ENCODE data around the gene OSTN.

The OSTN gene

GRCh38 chr3:191280882-191281281, 81.8 kb downstream of the OSTN start:
- TF ChIP-seq EZH2 (IDR thresholded peaks at IDR 0.05; ENCODE audit: borderline replicate concordance, low read depth, low read length, severe bottlenecking) (no peak), CTCF (IDR thresholded peaks at IDR 0.05; ENCODE audit: borderline replicate concordance, extremely low read depth, low read length, poor library complexity, severe bottlenecking) (no peak)
- Histone ChIP-seq H2AFZ (ENCODE audit: low read depth, low read length) (no peak overlapping the region), H3K4me3 (ENCODE audit: low read depth in 1 of 2, low read length in 2 of 2) (no peak overlapping the region), H3K27ac (ENCODE audit: low read length) (no peak overlapping the region), H3K9ac (ENCODE audit: low read depth, low read length) (no peak overlapping the region), H3K36me3 (ENCODE audit: insufficient read depth, low read length) (no peaks in the 10 kb centered on the region), H3K79me2 (ENCODE audit: insufficient read depth, low read length) (no peaks in the 10 kb centered on the region), H3K4me1 (ENCODE audit: insufficient read depth, low read length) (no peaks in the 10 kb centered on the region), H3K27me3 (ENCODE audit: insufficient read depth, low read length, poor library complexity) (no peaks in the 10 kb centered on the region), H4K20me1 (ENCODE audit: insufficient read depth, low read length) (no peaks in the 10 kb centered on the region), H3K9me3 (ENCODE audit: insufficient read depth, low read length, severe bottlenecking) (no peaks in the 10 kb centered on the region), H3K4me2 (ENCODE audit: insufficient read depth, low read length) (no peak overlapping the region)
- ATAC-seq (ENCODE audit: insufficient read depth, low read depth) = no peak
- DNase-seq = no peak

- H3K4me3 ChIP-seq (ENCODE audit: low read depth in 1 of 2, low read length in 2 of 2) = no peak overlapping the region
- TF ChIP-seq EZH2 (IDR thresholded peaks at IDR 0.05; ENCODE audit: borderline replicate concordance, low read depth, low read length, severe bottlenecking) = no peak
- no peak for TF ChIP-seq CTCF (IDR thresholded peaks at IDR 0.05; ENCODE audit: borderline replicate concordance, extremely low read depth, low read length, poor library complexity, severe bottlenecking)
- no peaks in the 10 kb centered on the region for H3K4me1 ChIP-seq (ENCODE audit: insufficient read depth, low read length)
- no peaks in the 10 kb centered on the region for H3K79me2 ChIP-seq (ENCODE audit: insufficient read depth, low read length)
- H3K27ac ChIP-seq (ENCODE audit: low read length) = no peak overlapping the region
- H2AFZ ChIP-seq (ENCODE audit: low read depth, low read length) = no peak overlapping the region
- DNase-seq (no peak), ATAC-seq (ENCODE audit: insufficient read depth, low read depth) (no peak)
- H3K27me3 ChIP-seq (ENCODE audit: insufficient read depth, low read length, poor library complexity) = no peaks in the 10 kb centered on the region
- H3K9me3 ChIP-seq (ENCODE audit: insufficient read depth, low read length, severe bottlenecking) = no peaks in the 10 kb centered on the region
- no peaks in the 10 kb centered on the region for H3K36me3 ChIP-seq (ENCODE audit: insufficient read depth, low read length)
- H3K4me2 ChIP-seq (ENCODE audit: insufficient read depth, low read length) = no peak overlapping the region
- H3K9ac ChIP-seq (ENCODE audit: low read depth, low read length) = no peak overlapping the region
- H4K20me1 ChIP-seq (ENCODE audit: insufficient read depth, low read length) = no peaks in the 10 kb centered on the region
Measured at GRCh38 chr3:191282251-191283185, 83.5 kb downstream of the OSTN start.

- DNase-seq = no peak
- H3K27ac ChIP-seq (ENCODE audit: low read length) = no peak overlapping the region
- no peak for ATAC-seq (ENCODE audit: insufficient read depth, low read depth)
- H3K36me3 ChIP-seq (ENCODE audit: insufficient read depth, low read length) = no peaks in the 10 kb centered on the region
- H2AFZ ChIP-seq (ENCODE audit: low read depth, low read length) = no peak overlapping the region
- no peak for TF ChIP-seq EZH2 (IDR thresholded peaks at IDR 0.05; ENCODE audit: borderline replicate concordance, low read depth, low read length, severe bottlenecking)
- TF ChIP-seq CTCF (IDR thresholded peaks at IDR 0.05; ENCODE audit: borderline replicate concordance, extremely low read depth, low read length, poor library complexity, severe bottlenecking) = no peak
- H3K9ac ChIP-seq (ENCODE audit: low read depth, low read length) = no peak overlapping the region
- no peaks in the 10 kb centered on the region for H3K4me1 ChIP-seq (ENCODE audit: insufficient read depth, low read length)
- H3K27me3 ChIP-seq (ENCODE audit: insufficient read depth, low read length, poor library complexity) = no peaks in the 10 kb centered on the region
- no peak overlapping the region for H3K4me2 ChIP-seq (ENCODE audit: insufficient read depth, low read length)
- no peak overlapping the region for H3K4me3 ChIP-seq (ENCODE audit: low read depth in 1 of 2, low read length in 2 of 2)
- H4K20me1 ChIP-seq (ENCODE audit: insufficient read depth, low read length) = no peaks in the 10 kb centered on the region
- H3K79me2 ChIP-seq (ENCODE audit: insufficient read depth, low read length) = no peaks in the 10 kb centered on the region
- H3K9me3 ChIP-seq (ENCODE audit: insufficient read depth, low read length, severe bottlenecking) = no peaks in the 10 kb centered on the region
Measured at GRCh38 chr3:191283400-191283799, 84.4 kb downstream of the OSTN start.
